ENCODE results near the gene HDHD3.
A peak's percentile ranks its signal among the peaks of the same experiment; 100 is the strongest.

HDHD3 gene

DNA sequence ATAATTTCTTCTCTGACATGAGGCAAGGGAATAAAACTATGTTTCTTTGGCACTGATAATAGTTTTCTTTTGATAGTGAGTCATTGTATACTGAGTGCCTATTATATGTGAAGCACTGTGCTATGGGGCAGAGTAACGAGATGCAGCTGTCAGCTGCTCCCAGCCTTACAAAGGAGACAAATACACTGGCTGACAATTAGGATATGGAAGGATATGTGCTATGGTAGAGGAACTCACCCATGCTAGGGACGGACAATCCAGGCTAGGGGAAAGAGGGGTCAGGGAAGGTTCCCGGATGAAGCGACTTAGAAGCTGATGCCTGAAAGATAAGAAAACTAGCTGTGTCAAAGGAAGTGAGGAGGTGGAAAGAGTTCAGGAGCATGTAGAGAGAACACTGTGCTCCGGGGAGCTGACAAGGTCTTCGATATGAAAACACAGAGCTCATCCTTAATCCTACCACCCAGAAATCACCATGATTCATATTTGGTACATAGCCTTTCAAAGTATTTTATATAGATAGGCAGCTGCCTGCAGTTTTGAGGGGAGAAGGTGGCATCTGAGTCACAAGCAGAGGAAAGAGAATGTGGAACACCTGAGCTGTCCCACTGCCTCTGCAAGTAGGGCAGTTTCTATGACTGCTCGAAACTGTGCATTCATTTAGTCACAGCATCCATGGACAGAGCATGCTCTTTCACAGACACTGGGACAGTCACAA is 15.3 kb downstream of the HDHD3 start:
- peak; percentile 32 for DNase-seq

DNA sequence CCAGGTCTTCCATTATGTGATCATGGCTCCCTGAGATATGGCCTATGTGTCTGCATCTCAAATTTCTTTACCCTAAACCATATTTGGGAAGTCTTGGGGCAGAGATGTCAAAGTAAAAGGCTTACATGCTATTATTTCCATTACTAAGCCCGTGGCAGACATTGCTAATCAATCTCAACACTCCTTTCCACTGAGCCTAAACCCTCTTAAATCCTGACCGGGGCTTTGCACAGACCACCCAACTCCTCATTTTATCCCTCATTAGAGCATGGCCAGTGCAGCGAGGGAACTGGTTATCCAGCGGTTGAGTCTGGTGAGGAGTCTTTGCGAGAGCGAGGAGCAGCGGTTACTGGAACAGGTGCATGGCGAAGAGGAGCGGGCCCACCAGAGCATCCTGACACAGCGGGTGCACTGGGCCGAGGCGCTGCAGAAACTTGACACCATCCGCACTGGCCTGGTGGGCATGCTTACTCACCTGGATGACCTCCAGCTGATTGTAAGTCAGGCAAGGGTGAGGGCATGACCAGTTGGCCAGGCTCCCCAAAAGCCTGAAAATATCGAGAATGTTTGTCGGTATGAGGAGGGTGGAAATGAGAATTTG is 16.4 kb downstream of the HDHD3 start:
- no peak for DNase-seq

DNA sequence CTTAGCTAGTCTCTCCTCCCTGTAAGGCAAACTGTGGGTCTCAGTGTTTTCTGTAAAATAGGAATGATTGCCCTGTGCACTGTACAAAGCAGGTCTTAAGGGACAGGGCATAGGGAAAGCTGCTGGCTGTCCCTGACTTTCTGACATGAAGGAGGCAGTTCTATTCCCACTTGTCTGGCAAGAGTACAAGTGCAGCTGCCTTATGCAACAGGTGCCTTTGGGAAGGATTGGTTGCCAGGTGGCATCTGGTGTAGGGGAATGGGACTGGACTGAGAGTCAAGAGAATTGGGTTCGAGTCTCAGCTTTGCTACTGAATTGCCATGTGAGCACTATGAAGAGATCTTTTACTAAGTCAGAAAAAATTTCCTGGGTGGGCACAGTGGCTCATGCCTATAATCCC is 17.4 kb downstream of the HDHD3 start:
- DNase-seq: no peak

DNA sequence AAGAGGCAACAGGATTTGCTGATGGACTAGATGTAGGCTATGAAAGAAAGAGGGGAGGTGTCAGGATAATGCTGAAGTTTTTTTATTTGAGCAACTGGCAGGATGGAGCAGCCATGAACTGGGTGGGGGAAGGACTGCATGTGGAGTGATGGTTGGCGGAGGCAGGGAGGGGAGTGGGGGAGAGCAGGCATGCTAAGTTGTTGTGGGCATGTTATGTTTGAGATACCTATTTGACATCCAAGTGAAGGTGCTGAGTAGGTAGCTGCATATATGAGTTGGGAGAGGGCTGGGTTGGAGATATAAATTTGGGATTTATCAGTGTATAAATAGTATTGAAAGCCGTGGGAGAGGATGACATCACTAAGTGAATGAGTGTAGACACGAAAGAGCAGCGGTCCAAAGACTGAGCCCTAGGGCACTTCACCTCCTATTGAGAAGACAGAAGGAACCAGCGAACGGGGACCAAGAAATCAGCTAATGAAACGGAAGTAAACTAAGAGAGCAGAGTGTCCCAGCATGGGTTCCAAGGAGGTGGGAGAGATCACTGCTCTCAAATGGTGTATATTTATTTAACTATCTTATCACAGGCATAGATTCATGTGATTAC is 20.0 kb downstream of the HDHD3 start:
- DNase-seq: no peak

DNA sequence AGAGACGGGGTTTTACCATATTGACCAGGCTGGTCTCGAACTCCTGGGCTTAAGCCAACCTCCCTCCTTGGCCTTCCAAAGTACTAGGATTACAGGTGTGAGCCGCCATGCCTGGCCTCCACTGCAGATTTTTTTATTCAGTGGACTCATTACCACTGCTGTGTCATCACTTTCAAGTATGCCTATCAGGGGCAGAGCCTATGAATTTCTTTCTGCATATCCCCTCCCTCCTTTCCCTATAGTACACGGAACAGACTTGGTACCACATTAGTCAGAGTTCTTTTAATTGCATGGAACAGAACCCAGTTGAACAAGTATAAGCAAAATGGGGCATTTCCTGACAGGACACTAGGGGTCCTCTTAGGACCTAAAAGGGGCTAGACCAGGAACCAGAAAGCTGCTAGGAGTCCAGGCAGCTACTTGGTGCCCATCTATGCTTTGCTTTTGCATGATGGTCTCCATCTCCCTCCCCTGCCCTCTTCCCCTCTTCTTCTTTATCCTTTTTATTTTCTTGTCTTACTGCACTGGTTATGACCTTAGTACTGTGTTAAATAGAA is 21.7 kb downstream of the HDHD3 start:
- DNase-seq: no peak

- DNase-seq: no peak
Observed at GRCh38 chr9:113352411-113352810, 24.4 kb downstream of the HDHD3 start.

- DNase-seq: no peak
Observed at GRCh38 chr9:113352006-113352405, 24.8 kb downstream of the HDHD3 start.

- peak; percentile 23 for DNase-seq
Observed at GRCh38 chr9:113350937-113351336, 25.8 kb downstream of the HDHD3 start.

GRCh38 chr9:113350107-113350661 is 26.6 kb downstream of the HDHD3 start:
- DNase-seq: no peak

DNA sequence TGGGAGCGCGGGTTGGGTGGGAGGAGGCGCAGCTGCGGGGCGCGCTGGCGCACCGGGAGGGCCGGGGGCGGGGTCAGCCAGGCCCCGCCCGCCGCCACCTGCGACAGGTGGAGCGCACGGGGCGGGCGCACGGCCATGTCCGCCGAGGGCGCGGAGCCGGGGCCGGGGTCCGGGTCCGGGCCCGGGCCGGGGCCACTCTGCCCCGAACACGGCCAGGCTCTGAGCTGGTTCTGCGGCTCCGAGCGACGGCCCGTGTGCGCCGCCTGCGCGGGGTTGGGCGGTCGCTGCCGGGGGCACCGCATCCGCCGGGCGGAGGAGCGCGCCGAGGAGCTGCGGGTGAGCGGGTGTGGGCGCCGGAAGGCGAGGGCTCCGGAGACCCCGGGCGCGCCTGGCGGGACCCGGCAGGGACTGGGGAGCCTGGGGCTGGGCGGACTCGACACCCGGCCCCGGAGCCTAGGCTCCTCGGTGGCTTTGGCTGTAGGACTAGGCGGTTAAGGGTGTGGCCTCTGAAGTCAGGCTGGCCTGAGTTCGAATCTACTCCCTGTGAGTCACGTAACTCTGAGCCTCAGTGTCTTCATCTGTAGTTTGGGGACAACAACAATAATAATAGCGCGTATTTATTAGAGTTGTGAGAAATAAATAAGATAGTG is 27.2 kb downstream of the HDHD3 start, which contains the start of gene BSPRY:
Gene BSPRY, plus strand, starts transcription at position 97 of the 650 bp plus-strand sequence. Its CDS starts 39 bp downstream, at position 136.
- no peak for DNase-seq

DNA sequence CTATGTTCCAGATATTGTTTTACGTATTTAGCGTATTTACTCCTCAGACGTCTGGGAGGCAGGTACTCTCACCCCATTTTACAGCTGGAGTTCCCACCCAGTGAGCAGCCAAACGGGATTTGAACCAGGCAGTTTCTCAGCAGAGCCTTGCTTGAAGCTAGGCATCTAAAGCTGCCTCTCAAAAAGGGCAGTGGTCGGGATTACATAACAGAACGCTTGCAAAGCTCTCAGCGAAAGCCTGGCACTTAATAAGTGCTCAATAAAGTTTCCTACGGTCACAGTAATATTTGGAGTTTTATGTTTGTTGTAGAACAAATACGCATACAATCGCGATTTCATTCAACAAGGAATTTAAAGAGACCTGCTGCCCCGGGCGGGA is 27.7 kb downstream of the HDHD3 start:
- no peak for DNase-seq

- DNase-seq: no peak
Observed at GRCh38 chr9:113348437-113348836, 28.3 kb downstream of the HDHD3 start.

- no peak for DNase-seq
Observed at GRCh38 chr9:113345671-113346070, 31.1 kb downstream of the HDHD3 start.

DNA sequence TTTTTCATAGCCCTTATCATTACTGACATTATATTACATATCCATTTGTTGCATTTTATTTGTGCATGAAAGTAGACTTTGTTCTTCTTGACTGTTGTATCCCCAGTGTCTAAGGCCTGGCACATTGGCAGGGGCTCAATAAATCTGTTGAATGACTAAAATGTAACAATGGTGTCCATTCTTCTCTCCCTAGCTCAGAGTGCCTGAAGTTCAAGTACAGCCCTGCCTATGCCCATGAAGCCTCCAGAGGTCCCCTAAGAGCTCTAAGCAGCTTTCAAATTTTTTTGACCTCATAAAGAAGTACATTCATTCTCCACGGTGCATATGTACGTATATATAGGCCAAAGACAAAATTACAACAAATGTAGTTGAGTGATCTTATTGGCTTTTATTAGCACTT is 31.6 kb downstream of the HDHD3 start:
- DNase-seq: no peak

GRCh38 chr9:113343732-113344231 is 33.0 kb downstream of the HDHD3 start:
- DNase-seq: no peak

- DNase-seq: no peak
Observed at GRCh38 chr9:113341712-113342410, 34.9 kb downstream of the HDHD3 start.

DNA sequence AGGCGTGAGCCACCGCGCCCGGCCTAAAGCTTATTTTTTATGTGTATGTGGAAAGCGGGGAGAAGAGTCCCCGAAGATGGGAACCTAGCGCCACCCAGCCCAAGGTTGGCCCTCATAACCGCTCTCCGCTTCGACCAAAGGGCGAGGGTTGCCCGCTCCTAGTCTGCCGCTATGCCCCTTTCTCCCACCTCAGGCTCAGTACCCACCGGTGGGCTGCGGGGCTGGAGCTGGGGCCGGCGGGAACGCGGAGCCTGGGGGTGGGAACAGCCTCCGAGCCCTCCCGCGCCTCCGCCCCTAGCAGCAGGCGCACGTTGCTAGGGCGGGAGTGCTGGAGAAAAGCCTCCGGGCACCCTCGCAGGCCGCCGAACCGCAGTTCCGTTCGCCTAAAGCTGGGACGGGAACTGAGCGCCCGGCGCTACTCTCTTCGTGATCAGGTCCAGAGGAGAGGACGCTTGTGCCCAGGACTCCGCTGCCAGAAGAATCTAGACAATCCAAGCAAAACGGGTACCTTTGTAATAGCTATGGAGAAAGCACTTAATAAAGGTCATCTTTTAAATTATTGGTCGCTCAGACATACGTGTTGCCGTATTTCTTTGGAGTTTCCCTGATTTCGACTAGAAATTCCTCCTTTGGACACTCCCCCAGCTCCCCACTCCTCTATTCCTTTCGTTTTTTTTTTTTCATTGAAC is 36.6 kb downstream of the HDHD3 start, which contains the start of gene WDR31:
Gene WDR31, minus strand, starts transcription at position 265 of the 689 bp plus-strand sequence. CDS start 8,253 bp downstream, outside the sequence.
- DNase-seq: peak; percentile 83

DNA sequence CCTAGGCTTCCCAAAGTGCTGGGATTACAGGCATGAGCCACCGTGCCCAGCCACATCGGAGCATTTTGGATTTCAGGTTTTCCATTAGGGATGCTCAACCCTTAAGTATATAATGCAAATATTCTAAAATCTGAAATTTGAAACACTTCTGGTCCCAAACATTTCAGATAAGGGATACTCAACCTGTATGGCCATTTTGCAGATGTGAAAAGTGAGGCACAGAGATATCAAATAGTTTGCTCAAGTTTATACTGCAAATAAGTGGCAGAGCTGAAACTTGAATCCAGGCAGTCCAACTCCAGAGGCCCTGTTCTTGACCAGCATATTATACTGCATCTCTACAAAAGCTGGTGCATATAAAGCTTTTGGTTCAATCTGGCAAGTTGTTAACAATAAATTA is 39.1 kb downstream of the HDHD3 start:
- no peak for DNase-seq

GRCh38 chr9:113331780-113332179 is 45.0 kb downstream of the HDHD3 start:
- DNase-seq: no peak

GRCh38 chr9:113328045-113328782 is 48.6 kb downstream of the HDHD3 start:
- DNase-seq: no peak

DNA sequence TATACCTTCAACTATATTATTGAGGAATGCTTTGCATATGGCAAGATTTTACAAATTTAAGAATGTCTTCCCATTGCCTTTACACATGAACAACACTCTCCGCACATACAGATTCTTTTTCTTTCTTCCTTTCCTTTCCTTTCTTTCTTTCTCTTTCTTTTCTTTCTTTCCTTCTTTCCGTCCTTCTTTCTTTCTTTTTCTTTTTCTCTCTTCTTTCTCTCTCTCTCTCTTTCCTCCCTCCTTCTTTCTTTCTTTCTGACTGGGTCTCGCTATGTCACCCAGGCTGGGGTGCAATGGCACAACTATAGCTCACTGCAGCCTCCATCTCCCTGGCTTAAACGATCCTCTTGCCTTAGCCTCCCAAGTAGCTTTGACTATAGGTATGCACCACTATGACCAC is 50.6 kb downstream of the HDHD3 start:
- no peak for DNase-seq

Measured in stimulated activated CD4-positive, alpha-beta T cell treated with anti-CD3 and anti-CD28 coated beads, Interleukin-4, amount 100 ng/mL, for 24 hours (primary cell).